Muscle layer of duodenum (tissue), 2 donors: ENCODE measurements around the gene CCDC6.
"Not testable (repeated sequence)": the region's sequence is repeated elsewhere in the genome, so short reads cannot be mapped to it uniquely, and the experiment has no call there.

ENCODE experiments used
- H3K27ac ChIP-seq: one replicate; pipeline ENCODE4 v1.7.0; 2013; ENCODE audit warnings: mild to moderate bottlenecking, low read length
- H3K27me3 ChIP-seq: one replicate; pipeline ENCODE4 v1.7.0; 2013; ENCODE audit warnings: low read depth, mild to moderate bottlenecking, control low read depth, low read length
- H3K36me3 ChIP-seq, 2 donors: one replicate each; pipeline ENCODE4 v1.7.0; 2013; ENCODE audit warnings: low read length in 2 of 2, control low read depth in 1 of 2, mild to moderate bottlenecking in 1 of 2; ENCODE audit not compliant: insufficient read depth in 2 of 2, control insufficient read depth in 1 of 2
- H3K4me1 ChIP-seq, 2 donors: one replicate each; pipeline ENCODE4 v1.7.0; 2013; ENCODE audit warnings: low read length in 2 of 2, mild to moderate bottlenecking in 2 of 2, control low read depth in 1 of 2, moderate library complexity in 1 of 2; ENCODE audit not compliant: insufficient read depth in 2 of 2, control insufficient read depth in 1 of 2
- H3K4me3 ChIP-seq, 2 donors: one replicate each; pipeline ENCODE4 v1.7.0; 2013; ENCODE audit warnings: low read length in 2 of 2, low read depth in 1 of 2, mild to moderate bottlenecking in 1 of 2
- H3K9me3 ChIP-seq, 2 donors: one replicate each; pipeline ENCODE4 v1.7.0; 2013; ENCODE audit warnings: low read length in 2 of 2, control low read depth in 1 of 2, mild to moderate bottlenecking in 1 of 2; ENCODE audit not compliant: control insufficient read depth in 1 of 2
- donor health status: healthy.

Gene CCDC6

GRCh38 chr10:59930788-59931521 is 24.6 kb upstream of the CCDC6 start:
- not testable (repeated sequence) for H3K36me3 ChIP-seq, H3K4me1 ChIP-seq, H3K4me3 ChIP-seq, H3K9me3 ChIP-seq, H3K27me3 ChIP-seq, H3K27ac ChIP-seq

GRCh38 chr10:59926086-59926485 is 19.7 kb upstream of the CCDC6 start:
- no peaks in the 10 kb centered on the region for H3K36me3 ChIP-seq
- H3K4me1 ChIP-seq: no peaks in the 10 kb centered on the region
- no peaks in the 10 kb centered on the region for H3K27me3 ChIP-seq
- H3K9me3 ChIP-seq: peaks cover 4 to 8% of the 10 kb centered on the region in 2 donors
- H3K4me3 ChIP-seq: no peak overlapping the region
- no peak overlapping the region for H3K27ac ChIP-seq

GRCh38 chr10:59922907-59923306 is 16.6 kb upstream of the CCDC6 start:
- Histone ChIP-seq H3K27ac (no peak overlapping the region), H3K4me1 (no peaks in the 10 kb centered on the region), H3K4me3 (no peak overlapping the region), H3K27me3 (no peaks in the 10 kb centered on the region), H3K9me3 (peaks cover 4 to 12% of the 10 kb centered on the region in 2 donors), H3K36me3 (no peaks in the 10 kb centered on the region)

GRCh38 chr10:59917922-59918321 is 11.6 kb upstream of the CCDC6 start:
- H3K4me3 ChIP-seq: no peak overlapping the region
- H3K27me3 ChIP-seq: no peaks in the 10 kb centered on the region
- peaks cover 10 to 16% of the 10 kb centered on the region in 2 donors for H3K9me3 ChIP-seq
- H3K4me1 ChIP-seq: no peaks in the 10 kb centered on the region
- no peak overlapping the region for H3K27ac ChIP-seq
- H3K36me3 ChIP-seq: no peaks in the 10 kb centered on the region

- Histone ChIP-seq H3K36me3 (no peaks in the 10 kb centered on the region), H3K9me3 (peaks cover 5 to 6% of the 10 kb centered on the region in 2 donors), H3K4me1 (no peaks in the 10 kb centered on the region), H3K27ac (no peak overlapping the region), H3K27me3 (no peaks in the 10 kb centered on the region), H3K4me3 (no peak overlapping the region)
Observed at GRCh38 chr10:59913547-59914237, 7.3 kb upstream of the CCDC6 start.

- Histone ChIP-seq H3K27ac (no peak overlapping the region), H3K9me3 (peaks cover 5 to 6% of the 10 kb centered on the region in 2 donors), H3K36me3 (peaks cover 0 to 4% of the 10 kb centered on the region in 2 donors), H3K4me1 (peaks cover 7 to 11% of the 10 kb centered on the region in 2 donors), H3K4me3 (no peak overlapping the region), H3K27me3 (no peaks in the 10 kb centered on the region)
Observed at GRCh38 chr10:59910867-59911266, 4.5 kb upstream of the CCDC6 start.

- Histone ChIP-seq H3K9me3 (peaks cover 5 to 6% of the 10 kb centered on the region in 2 donors), H3K27ac (no peak overlapping the region), H3K4me1 (peaks cover 7 to 11% of the 10 kb centered on the region in 2 donors), H3K4me3 (no peak overlapping the region), H3K36me3 (peaks cover 0 to 4% of the 10 kb centered on the region in 2 donors), H3K27me3 (no peaks in the 10 kb centered on the region)
Observed at GRCh38 chr10:59909815-59910214, 3.5 kb upstream of the CCDC6 start.

- H3K36me3 ChIP-seq: peaks cover 0 to 4% of the 10 kb centered on the region in 2 donors
- H3K4me3 ChIP-seq: peak overlapping the region; percentile 64 to 95
- peak overlapping the region; percentile 93 for H3K27ac ChIP-seq
Observed at GRCh38 chr10:59908808-59909143, 2.4 kb upstream of the CCDC6 start.

GRCh38 chr10:59907918-59908807 is 1.8 kb upstream of the CCDC6 start:
- Histone ChIP-seq H3K36me3 (peaks cover 0 to 4% of the 10 kb centered on the region in 2 donors), H3K27ac (peak overlapping the region; percentile 93), H3K4me1 (peaks cover 12 to 21% of the 10 kb centered on the region in 2 donors), H3K27me3 (no peaks in the 10 kb centered on the region), H3K4me3 (peak overlapping the region; percentile 64 to 95), H3K9me3 (no peaks in the 10 kb centered on the region)

More at GRCh38 chr10:59908808-59909143, 2.4 kb upstream of the CCDC6 start:
- Histone ChIP-seq H3K27me3 (no peaks in the 10 kb centered on the region), H3K9me3 (peaks cover 3 to 4% of the 10 kb centered on the region in 2 donors), H3K4me1 (peaks cover 10 to 15% of the 10 kb centered on the region in 2 donors)

- Histone ChIP-seq H3K4me1 (peaks cover 12 to 21% of the 10 kb centered on the region in 2 donors), H3K9me3 (no peaks in the 10 kb centered on the region), H3K27ac (peak overlapping the region; percentile 93), H3K4me3 (peak overlapping the region; percentile 64 to 95), H3K36me3 (peaks cover 0 to 4% of the 10 kb centered on the region in 2 donors), H3K27me3 (no peaks in the 10 kb centered on the region)
Observed at GRCh38 chr10:59907537-59907917, 1.2 kb upstream of the CCDC6 start.
